Stimulated activated CD4-positive, alpha-beta T cell treated with anti-CD3 and anti-CD28 coated beads, Interleukin-4, amount 100 ng/mL, for 24 hours (primary cell): ENCODE data around the gene ERFE.
"Not testable (repeated sequence)": the region's sequence is repeated elsewhere in the genome, so short reads cannot be mapped to it uniquely, and the experiment has no call there.

Source experiments
- DNase-seq: peaks from one replicate; pipeline ENCODE4 v3.0.0-alpha.2; 2020

The ERFE gene

GRCh38 chr2:238158509-238159070, at the start of gene ERFE:
TSS of gene ERFE (plus strand) at chr2:238158970. CDS start at chr2:238159008, 38 bp downstream.
- DNase-seq, result peak; percentile 45

- no peak for DNase-seq
These were observed 45.2 kb upstream of the ERFE start for GRCh38 chr2:238113611-238114010.

- no peak for DNase-seq
These were observed 44.4 kb upstream of the ERFE start for GRCh38 chr2:238114331-238114841.

- no peak for DNase-seq
These were observed 43.7 kb upstream of the ERFE start for GRCh38 chr2:238114851-238115660.

GRCh38 chr2:238115709-238116108, 43.1 kb upstream of the ERFE start:
- DNase-seq, result not testable (repeated sequence)

GRCh38 chr2:238116298-238117198, 42.2 kb upstream of the ERFE start:
- no peak for DNase-seq

GRCh38 chr2:238117199-238118154, 41.3 kb upstream of the ERFE start:
- no peak for DNase-seq

GRCh38 chr2:238119756-238120462, 38.9 kb upstream of the ERFE start:
- DNase-seq, result no peak

- no peak for DNase-seq
These were observed 38.1 kb upstream of the ERFE start for GRCh38 chr2:238120463-238121298.

GRCh38 chr2:238121511-238122286, 37.1 kb upstream of the ERFE start:
- no peak for DNase-seq

GRCh38 chr2:238122287-238123217, 36.2 kb upstream of the ERFE start:
- no peak for DNase-seq

- no peak for DNase-seq
These were observed 35.4 kb upstream of the ERFE start for GRCh38 chr2:238123218-238123971.

GRCh38 chr2:238123991-238124470, 34.7 kb upstream of the ERFE start:
- DNase-seq, result no peak

GRCh38 chr2:238124488-238125126, 34.2 kb upstream of the ERFE start:
- no peak for DNase-seq

- no peak for DNase-seq
These were observed 33.5 kb upstream of the ERFE start for GRCh38 chr2:238125127-238125885.

GRCh38 chr2:238126338-238126737, 32.4 kb upstream of the ERFE start:
- DNase-seq, result no peak
